HT-29 (cell line): ENCODE data around the gene LDB2. TPM values are rescaled to one million over a fixed set of nuclear protein-coding genes. Genes with fewer than 3 reads are reported as not detected.

ENCODE experiments used
- DNase-seq: peaks from one replicate; pipeline ENCODE4 v3.0.0-alpha.2; 2015; ENCODE audit warnings: low spot score
- total RNA-seq: library from RNA; depleted of rRNA; stranded (reverse); fragments of >200 nt; shearing (Covaris generic); gene quantifications from 2 replicates; pipeline ENCODE4 v1.2.3, GENCODE V29; 2014

LDB2 gene
- total RNA-seq, 1 experiment from 2014 or later: not detected

GRCh38 chr4:16687011-16687410 is 211.4 kb downstream of the LDB2 start:
- no peak for DNase-seq

GRCh38 chr4:16686195-16686594 is 212.2 kb downstream of the LDB2 start:
- no peak for DNase-seq

DNA sequence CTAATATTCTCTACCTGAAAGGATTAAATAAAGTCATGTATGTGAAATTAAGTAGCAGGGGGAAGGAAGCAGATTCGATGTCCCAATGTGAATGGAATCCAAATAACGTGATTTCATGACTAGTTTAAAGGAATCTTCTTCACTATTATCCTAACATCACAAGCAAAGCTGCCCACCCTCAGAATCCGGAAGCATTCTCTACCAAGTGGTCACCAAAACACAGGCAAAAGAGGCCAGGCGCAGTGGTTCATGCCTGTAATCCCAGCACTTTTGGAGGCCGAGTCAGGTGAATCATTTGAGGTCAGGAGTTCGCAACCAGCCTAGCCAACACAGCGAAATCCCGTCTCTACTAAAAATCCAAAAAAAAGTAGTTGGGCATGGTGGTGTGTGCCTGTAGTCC is 212.9 kb downstream of the LDB2 start:
- DNase-seq: no peak

DNA sequence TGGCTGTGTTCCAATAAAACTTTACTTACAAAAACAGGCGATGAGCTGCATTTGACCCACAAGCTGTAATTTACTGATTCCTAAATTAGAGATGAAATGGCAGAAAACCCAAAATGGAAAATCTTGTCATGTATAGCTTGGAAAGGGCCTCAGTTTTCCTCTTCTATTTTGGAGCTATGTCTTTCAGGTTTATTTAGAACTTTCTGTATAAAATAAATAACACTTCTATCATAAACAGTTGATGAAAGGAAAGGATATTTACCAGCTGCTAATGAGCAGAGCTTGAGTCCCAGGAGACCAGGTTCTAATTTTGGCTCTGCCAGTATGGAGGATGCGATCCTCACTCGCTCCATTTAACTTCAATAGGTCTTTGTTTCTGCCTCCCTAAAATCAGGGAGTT is 213.5 kb downstream of the LDB2 start:
- DNase-seq: no peak

DNA sequence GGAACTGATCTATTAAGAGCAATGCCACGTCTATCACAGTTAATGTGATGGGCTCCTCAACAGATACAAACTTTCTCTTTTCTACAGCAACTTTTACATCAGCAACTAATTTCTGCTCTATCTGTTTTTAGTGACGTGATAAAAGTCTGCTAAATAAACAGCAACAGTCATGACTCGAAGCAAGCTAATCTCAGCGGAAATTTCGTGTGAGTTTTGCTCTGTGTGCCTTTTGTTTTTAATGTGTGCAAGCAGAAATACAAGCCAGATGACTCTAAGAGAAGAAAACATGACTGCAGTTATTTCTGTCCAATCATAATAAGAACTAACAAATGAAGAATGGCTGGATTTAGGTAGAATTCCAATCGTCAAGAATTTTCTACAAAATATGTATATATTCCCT is 214.3 kb downstream of the LDB2 start:
- DNase-seq: no peak

GRCh38 chr4:16682975-16683374 is 215.5 kb downstream of the LDB2 start:
- DNase-seq: no peak

DNA sequence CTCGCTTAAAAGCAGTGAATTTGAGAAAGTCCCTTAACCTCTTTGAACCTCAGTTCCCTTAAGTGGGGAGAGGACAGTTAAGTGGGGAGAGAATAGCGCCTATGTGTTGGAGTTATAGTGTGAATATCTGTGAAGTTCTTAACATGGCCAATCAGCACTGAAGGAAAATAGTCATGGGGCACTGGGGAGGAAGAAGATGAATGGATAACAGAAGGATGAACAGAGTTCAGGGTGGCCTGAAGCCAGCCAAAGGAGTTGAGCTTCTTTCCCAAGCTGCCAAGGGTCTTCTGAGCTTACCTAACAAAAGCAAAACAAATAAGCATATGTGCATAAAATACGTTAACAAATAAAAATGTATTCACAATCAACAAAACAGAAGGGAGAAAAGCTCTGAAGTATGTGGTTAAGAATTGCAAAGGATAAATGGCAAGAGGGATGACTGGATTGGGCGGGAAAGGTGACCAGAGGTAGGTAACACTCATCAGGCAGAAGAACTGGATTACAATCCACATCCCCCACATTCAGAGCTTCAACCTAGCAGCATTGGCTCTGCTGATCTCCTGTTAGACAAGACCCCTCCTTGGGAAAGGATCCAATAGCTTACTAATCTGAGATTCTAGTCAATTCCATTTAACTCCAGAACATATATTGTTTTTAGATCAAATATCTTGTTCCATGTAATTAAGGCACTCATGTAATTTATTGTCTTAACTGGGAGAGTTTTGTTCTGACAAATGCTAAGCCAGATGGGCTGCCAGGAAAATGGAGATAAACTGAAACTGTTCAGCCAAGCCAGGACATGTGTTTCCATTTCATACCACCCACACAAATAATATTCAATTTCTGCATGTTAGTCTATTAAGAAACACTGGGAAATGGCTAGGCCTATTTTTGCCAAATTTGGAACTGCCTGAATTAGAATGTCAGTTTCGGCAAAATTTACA is 221.2 kb downstream of the LDB2 start:
- no peak for DNase-seq

GRCh38 chr4:16676230-16676770 is 222.1 kb downstream of the LDB2 start:
- DNase-seq: no peak

GRCh38 chr4:16674082-16674481 is 224.4 kb downstream of the LDB2 start:
- DNase-seq: no peak

- no peak for DNase-seq
These were observed 226.0 kb downstream of the LDB2 start for GRCh38 chr4:16672421-16672820.

- no peak for DNase-seq
These were observed 226.7 kb downstream of the LDB2 start for GRCh38 chr4:16671741-16672140.

- no peak for DNase-seq
These were observed 227.7 kb downstream of the LDB2 start for GRCh38 chr4:16670727-16671126.

DNA sequence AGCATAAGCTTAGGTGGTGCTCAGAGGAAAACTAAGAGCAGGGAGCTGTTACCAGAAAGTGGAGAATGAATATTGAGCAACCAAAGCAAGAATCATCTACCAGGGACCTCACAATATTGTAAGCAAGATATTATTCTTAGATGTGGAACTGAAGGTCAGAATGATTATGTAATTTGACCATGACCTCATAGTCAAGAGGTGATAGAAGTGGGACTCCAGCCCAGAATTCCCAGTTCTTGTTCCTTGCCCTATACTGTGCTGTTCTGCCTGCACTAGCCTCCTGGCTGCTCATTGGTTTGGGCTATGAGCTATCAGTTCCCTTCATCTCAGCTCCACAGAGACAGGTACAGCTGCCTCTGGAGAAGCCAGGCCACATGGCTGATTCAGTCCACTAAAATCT is 229.4 kb downstream of the LDB2 start:
- DNase-seq: no peak

GRCh38 chr4:16668488-16668887 is 230.0 kb downstream of the LDB2 start:
- no peak for DNase-seq

- no peak for DNase-seq
These were observed 231.0 kb downstream of the LDB2 start for GRCh38 chr4:16667464-16667863.

DNA sequence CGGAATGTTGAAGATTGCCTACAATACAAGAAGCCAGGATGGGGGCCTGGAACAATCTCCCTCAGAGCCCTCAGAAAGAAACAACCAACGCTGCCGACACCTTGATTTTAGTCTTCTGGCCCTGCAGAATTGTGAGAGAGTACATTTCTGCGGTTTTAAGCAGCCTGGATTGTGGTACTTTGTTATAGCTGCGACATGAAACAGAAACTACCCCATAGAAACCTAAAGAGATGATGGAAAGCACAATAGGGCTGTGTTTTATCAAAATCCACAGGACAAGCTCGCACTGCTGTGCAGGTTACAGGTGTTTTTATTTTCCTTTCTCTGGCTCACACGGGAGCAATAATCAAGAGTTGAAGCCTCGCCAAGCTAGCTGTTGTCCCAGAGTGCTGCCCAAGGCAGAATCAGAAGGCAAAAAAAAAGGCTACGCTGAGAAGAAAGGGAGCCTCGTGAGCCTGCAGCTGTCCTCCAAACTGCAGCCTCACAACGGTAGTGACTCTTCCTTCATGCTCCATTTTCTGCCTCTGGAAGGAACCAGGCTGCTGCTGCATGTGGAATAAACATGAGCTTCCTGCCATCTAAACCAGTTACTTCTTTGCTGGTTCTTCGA is 232.4 kb downstream of the LDB2 start:
- no peak for DNase-seq

DNA sequence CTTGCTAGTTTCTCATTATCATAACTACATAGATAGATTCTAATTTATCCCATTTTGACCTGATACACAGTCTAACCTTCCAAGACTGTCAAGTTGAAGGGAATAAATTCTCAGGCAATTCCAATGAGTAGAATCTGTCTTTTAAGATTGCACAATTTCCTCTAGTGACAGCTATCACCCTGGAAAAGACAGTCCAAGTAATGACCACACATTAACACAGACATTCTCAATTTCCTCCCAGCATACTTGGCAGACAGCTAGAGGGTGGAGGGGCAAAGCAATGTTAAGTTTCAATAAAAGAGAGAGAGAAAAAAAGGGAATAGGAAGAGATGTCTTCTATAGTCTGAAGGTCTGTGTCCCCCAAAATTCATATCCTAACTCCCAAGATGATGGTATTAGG is 234.7 kb downstream of the LDB2 start:
- no peak for DNase-seq

DNA sequence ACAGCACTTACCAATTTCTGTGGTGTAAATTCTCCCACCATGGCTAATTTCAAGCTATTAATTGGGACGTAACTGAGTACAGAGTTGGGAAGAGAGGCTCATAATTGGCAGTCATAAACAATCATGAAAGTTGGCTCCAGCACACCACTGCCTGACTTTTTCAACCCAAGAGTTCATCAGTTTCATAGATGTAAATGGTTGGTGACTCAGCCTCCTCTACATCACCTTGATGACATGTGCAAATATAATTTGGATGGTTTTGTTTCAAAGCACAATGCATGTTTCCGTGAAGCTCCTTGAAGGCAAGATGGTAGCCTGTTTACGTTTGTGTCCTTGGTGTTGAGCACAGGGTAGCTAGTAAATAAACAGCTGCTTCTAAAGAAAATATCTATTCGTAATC is 235.1 kb downstream of the LDB2 start:
- DNase-seq: no peak

- no peak for DNase-seq
These were observed 236.6 kb downstream of the LDB2 start for GRCh38 chr4:16661813-16662212.

DNA sequence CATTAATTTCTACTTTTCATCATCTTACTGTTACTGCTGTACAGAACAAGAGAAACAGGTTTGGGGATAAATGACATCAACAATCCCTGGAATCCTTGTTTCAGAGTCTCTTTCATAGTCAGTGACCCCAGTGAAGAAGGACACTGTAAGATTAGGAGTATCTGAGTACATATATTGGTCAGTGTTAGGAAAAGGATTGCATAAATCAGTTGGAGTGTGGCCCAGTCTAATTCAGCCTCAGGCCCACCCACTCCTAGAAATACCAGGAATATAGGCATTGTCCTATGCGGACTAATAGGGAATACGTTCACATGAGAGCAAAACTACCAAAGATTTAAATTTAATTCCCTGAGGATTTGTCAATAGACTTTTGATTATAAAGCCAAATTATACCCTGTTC is 237.8 kb downstream of the LDB2 start:
- DNase-seq: no peak

DNA sequence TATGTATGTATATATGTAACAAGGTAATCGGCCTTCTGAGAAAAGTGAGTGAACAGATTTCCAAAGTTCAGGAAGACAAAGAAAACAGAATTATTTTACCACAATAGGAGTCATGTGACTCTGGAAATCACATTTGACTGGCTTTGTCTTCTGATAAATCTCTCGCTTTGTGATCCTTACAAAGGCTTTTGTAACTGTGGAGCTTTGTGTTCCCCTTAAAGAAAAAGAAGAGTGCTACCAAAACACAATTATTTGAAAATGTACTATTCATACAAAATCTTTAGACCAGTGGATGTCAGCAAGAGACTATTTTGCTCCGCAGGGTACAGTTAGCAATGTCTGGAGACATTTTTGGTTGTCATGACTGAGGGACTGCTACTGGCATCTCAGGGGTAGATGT is 238.8 kb downstream of the LDB2 start:
- no peak for DNase-seq

DNA sequence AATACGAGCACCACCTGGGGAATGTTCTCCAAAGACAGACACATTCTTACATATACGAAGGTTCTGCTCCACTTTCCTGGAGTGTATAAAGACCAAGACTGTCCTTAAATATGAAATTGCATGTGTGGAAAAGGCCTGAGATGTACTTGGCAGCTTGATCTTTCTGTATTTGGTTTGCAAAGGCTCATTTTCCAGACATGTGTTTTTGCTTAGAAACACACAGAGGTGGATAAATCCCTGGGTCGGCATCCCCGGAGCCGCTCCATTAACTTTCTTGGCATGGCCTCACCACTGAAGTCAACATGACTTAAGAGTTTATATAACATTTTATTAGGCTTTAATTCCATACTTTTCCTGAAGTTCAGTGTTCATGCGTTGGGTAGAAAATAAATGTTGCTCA is 239.4 kb downstream of the LDB2 start:
- no peak for DNase-seq

GRCh38 chr4:16658183-16658582 is 240.3 kb downstream of the LDB2 start:
- no peak for DNase-seq
